ENCODE measurements around the gene LRP5.

GRCh38 chr11:68297494-68297811 lies 14.9 kb upstream of the LRP5 start:
- TF ChIP-seq CTCF (IDR thresholded peaks at IDR 0.05 in 2 of 3, conservative IDR thresholded peaks at IDR 0.05 in 1 of 3; ENCODE audit: borderline replicate concordance in 1 of 3, insufficient read depth in 1 of 3, low read depth in 2 of 3, low read length in 2 of 3): no peak
- TF ChIP-seq POLR2A (IDR thresholded peaks at IDR 0.05; ENCODE audit: borderline replicate concordance, extremely low read depth, insufficient read depth, insufficient read length): no peak
- TF ChIP-seq YY1 (IDR thresholded peaks at IDR 0.05; ENCODE audit: extremely low read depth, insufficient replicate concordance, low read depth, low read length): no peak
- no peak for TF ChIP-seq EZH2phosphoT487 (IDR thresholded peaks at IDR 0.05; ENCODE audit: borderline replicate concordance)
- TF ChIP-seq MAX (IDR thresholded peaks at IDR 0.05): no peak
- TF ChIP-seq POLR2AphosphoS5 (IDR thresholded peaks at IDR 0.05; ENCODE audit: low read depth, low read length): no peak
- TF ChIP-seq JUND (IDR thresholded peaks at IDR 0.05): no peak
- no peak for TF ChIP-seq EZH2 (IDR thresholded peaks at IDR 0.05)
- no peak for TF ChIP-seq TCF7L2 (IDR thresholded peaks at IDR 0.05; ENCODE audit: borderline replicate concordance, extremely low read depth, insufficient read depth, insufficient read length)

Measured in HCT116 (cell line).